ENCODE measurements around the gene PNPO. TPM values are rescaled to one million over a fixed set of nuclear protein-coding genes. Genes with fewer than 3 reads are reported as not detected.
"Not testable (repeated sequence)": the region's sequence is repeated elsewhere in the genome, so short reads cannot be mapped to it uniquely, and the experiment has no call there.

PNPO gene
- total and polyA plus RNA-seq, 7 donors: 9.6 to 16.5 (median 14.3) TPM

- Histone ChIP-seq H3K4me1 (peaks cover 0 to 13% (median 12%) of the 10 kb centered on the region in 4 donors), H3K36me3 (peaks cover 0 to 24% (median 4%) of the 10 kb centered on the region in 4 donors), H3K4me3 (no peak overlapping the region), H3K27ac (peak overlapping the region in 2 of 4 donors; percentile 72 to 75), H3K27me3 (no peaks in the 10 kb centered on the region), H3K9me3 (no peaks in the 10 kb centered on the region)
- TF ChIP-seq, protein P1, sequence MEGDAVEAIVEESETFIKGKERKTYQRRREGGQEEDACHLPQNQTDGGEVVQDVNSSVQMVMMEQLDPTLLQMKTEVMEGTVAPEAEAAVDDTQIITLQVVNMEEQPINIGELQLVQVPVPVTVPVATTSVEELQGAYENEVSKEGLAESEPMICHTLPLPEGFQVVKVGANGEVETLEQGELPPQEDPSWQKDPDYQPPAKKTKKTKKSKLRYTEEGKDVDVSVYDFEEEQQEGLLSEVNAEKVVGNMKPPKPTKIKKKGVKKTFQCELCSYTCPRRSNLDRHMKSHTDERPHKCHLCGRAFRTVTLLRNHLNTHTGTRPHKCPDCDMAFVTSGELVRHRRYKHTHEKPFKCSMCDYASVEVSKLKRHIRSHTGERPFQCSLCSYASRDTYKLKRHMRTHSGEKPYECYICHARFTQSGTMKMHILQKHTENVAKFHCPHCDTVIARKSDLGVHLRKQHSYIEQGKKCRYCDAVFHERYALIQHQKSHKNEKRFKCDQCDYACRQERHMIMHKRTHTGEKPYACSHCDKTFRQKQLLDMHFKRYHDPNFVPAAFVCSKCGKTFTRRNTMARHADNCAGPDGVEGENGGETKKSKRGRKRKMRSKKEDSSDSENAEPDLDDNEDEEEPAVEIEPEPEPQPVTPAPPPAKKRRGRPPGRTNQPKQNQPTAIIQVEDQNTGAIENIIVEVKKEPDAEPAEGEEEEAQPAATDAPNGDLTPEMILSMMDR (IDR thresholded peaks at IDR 0.05): no peak
- TF ChIP-seq POLR2AphosphoS5 (IDR thresholded peaks at IDR 0.05) (no peak), POLR2A (IDR thresholded peaks at IDR 0.05) (no peak), EP300 (IDR thresholded peaks at IDR 0.05) (no peak)
- intact Hi-C loops (cut with DNase I): no loop called here
- 78 to 84% methylated on average over 5 of the region's 5 CpGs for WGBS, 2 donors
- no peak for DNase-seq
These were observed 45.1 kb downstream of the PNPO start for GRCh38 chr17:47986520-47986919.

DNA sequence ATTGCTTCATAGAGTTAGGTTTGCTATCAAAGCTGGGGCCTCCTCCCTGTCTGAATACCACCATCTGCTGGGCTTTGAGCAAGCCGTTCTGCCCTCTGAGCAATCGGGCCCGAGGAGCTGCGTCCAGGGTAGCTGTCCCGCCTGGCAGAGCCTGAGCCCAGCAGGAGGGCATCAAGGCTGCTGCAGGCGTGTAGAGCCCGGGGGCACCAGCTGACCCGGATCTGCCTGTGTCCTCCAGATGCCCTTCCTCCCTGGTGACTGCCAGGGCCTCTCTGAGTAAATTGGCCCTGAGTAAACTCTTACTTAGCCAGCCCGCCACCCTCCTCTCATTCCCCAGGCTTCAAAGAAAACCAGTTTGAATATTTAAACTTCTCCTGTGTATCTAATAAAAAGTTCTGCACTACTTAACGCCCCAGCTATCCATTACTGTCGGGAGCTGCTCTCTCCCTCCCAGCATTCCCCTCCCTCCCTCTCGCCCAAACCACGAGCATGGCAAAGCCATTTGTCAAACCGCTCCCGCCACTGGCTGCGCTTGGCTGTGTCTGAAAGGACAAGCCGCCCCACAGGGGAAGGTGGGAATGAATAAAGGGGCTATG lies 46.0 kb downstream of the PNPO start:
- H3K27me3 ChIP-seq: no peaks in the 10 kb centered on the region
- no peaks in the 10 kb centered on the region for H3K9me3 ChIP-seq
- WGBS, 2 donors: 35 to 49% methylated on average over 17 of the region's 17 CpGs
- H3K36me3 ChIP-seq: peaks cover 0 to 15% (median 0%) of the 10 kb centered on the region in 4 donors
- peak overlapping the region; percentile 47 to 75 (median 72) for H3K27ac ChIP-seq
- TF ChIP-seq, protein P1 (IDR thresholded peaks at IDR 0.05): no peak
- TF ChIP-seq EP300 (IDR thresholded peaks at IDR 0.05) (no peak), POLR2A (IDR thresholded peaks at IDR 0.05) (no peak), POLR2AphosphoS5 (IDR thresholded peaks at IDR 0.05) (no peak)
- peaks cover 0 to 13% (median 12%) of the 10 kb centered on the region in 4 donors for H3K4me1 ChIP-seq
- peak; percentile 76 for DNase-seq
- H3K4me3 ChIP-seq: no peak overlapping the region
- intact Hi-C loops (cut with DNase I): no loop called here

DNA sequence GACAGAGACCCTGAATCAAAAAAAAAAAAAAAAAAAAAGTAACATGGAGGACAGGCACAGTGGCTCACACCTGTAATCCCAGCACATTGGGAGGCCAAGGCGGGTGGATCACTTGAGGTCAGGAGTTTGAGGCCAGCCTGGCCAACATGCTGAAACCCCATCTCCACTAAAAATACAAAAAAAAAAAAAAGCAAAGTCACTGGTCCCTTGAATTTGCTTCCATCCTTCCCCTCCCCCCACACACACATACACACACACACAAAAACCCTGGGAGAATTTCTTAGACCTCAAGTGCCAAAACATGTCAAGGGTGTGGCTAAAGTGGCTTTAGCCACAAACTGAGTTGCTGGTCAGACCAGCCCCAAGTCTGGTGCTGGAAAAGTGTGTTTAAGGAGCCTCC lies 47.1 kb downstream of the PNPO start:
- DNase-seq; intact Hi-C loops (cut with DNase I); H3K9me3 ChIP-seq; H3K36me3 ChIP-seq; H3K27ac ChIP-seq; H3K27me3 ChIP-seq; H3K4me3 ChIP-seq: not testable (repeated sequence)
- peaks cover 0 to 13% (median 12%) of the 10 kb centered on the region in 4 donors for H3K4me1 ChIP-seq
- 94 to 97% methylated on average over 1 of the region's 1 CpG for WGBS, 2 donors

DNA sequence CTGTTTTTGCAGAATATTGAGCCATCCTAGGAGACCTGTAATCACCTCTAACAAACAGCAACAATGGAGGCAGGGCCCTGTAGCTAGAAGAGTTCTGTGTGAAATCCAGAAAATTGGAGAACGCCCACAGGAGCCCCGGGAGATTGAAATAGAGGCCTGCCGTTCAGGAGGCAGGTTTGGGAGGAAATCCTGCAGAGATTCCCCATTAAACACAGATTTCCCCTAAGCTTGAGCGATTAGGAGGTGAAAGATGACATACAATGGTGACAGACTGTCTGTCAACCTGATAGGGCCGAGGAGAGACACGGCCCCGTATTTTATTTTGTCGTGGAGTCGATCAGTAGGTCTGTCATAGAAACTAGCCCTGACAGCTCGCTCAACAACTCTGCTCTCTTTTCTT lies 47.8 kb downstream of the PNPO start:
- intact Hi-C loops (cut with DNase I): no loop called here
- Histone ChIP-seq H3K9me3 (no peaks in the 10 kb centered on the region), H3K27ac (no peak overlapping the region), H3K4me3 (no peak overlapping the region), H3K27me3 (no peaks in the 10 kb centered on the region), H3K36me3 (no peaks in the 10 kb centered on the region), H3K4me1 (peaks cover 0 to 13% (median 12%) of the 10 kb centered on the region in 4 donors)
- TF ChIP-seq, protein P1 (IDR thresholded peaks at IDR 0.05): no peak
- no peak for TF ChIP-seq POLR2AphosphoS5 (IDR thresholded peaks at IDR 0.05)
- TF ChIP-seq EP300 (IDR thresholded peaks at IDR 0.05): no peak
- no peak for TF ChIP-seq POLR2A (IDR thresholded peaks at IDR 0.05)
- WGBS, 2 donors: 85 to 90% methylated on average over 10 of the region's 10 CpGs
- no peak for DNase-seq

DNA sequence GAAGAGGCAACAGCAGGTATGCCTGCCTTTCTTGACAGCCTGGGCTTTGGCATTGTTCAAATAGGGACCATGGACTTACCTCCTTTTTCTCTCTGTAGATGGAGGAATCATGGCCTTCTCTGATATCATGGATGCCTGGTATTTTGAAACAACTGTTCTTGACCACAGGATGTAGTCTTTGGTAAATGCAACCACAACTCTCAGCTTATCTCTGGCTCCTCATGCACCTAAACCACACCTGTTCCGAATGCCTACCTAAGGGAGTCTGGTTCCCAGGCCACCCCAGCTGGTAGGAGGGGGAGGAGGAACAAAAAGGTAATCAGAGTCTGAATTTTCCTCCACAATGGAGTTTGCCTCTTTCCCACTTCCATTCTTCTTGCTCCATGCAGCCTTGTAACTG lies 48.3 kb downstream of the PNPO start:
- peaks cover 0 to 13% (median 12%) of the 10 kb centered on the region in 4 donors for H3K4me1 ChIP-seq
- 68 to 81% methylated on average over 1 of the region's 1 CpG for WGBS, 2 donors
- intact Hi-C loops (cut with DNase I): no loop called here
- no peaks in the 10 kb centered on the region for H3K27me3 ChIP-seq
- no peaks in the 10 kb centered on the region for H3K9me3 ChIP-seq
- no peak for DNase-seq
- no peak overlapping the region for H3K4me3 ChIP-seq
- H3K27ac ChIP-seq: no peak overlapping the region
- no peak for TF ChIP-seq EP300 (IDR thresholded peaks at IDR 0.05)
- no peak for TF ChIP-seq POLR2A (IDR thresholded peaks at IDR 0.05)
- no peak for TF ChIP-seq POLR2AphosphoS5 (IDR thresholded peaks at IDR 0.05)
- TF ChIP-seq, protein P1 (IDR thresholded peaks at IDR 0.05): no peak
- no peaks in the 10 kb centered on the region for H3K36me3 ChIP-seq

Data from sigmoid colon (tissue), 7 donors.